ENCODE measurements around the gene PALLD. TPM values are rescaled to one million over a fixed set of nuclear protein-coding genes. Genes with fewer than 3 reads are reported as not detected.

The PALLD gene
- total RNA-seq, 2 donors from 2014 or later, result 92.7 to 138 TPM

GRCh38 chr4:168839758-168840391, 343.0 kb downstream of the PALLD start:
- intact Hi-C loops (cut with DNase I, micrococcal nuclease), result no loop called here
- ATAC-seq (peak; percentile 51), DNase-seq (no peak)

GRCh38 chr4:168840392-168840763, 343.5 kb downstream of the PALLD start:
- no peak for DNase-seq
- intact Hi-C loops (cut with DNase I, micrococcal nuclease), result no loop called here
- no peak for ATAC-seq

GRCh38 chr4:168841000-168841671, 344.3 kb downstream of the PALLD start:
- intact Hi-C loops (cut with DNase I, micrococcal nuclease), result no loop called here
- ATAC-seq (peak; percentile 58), DNase-seq (peak in 1 of 2 donors; percentile 20)

GRCh38 chr4:168841672-168842019, 344.8 kb downstream of the PALLD start:
- intact Hi-C loops (cut with DNase I, micrococcal nuclease), result no loop called here
- ATAC-seq (peak; percentile 34), DNase-seq (no peak)

GRCh38 chr4:168842186-168842585, 345.3 kb downstream of the PALLD start:
- no peak for ATAC-seq
- no peak for DNase-seq
- intact Hi-C loops (cut with DNase I, micrococcal nuclease), result no loop called here

DNA sequence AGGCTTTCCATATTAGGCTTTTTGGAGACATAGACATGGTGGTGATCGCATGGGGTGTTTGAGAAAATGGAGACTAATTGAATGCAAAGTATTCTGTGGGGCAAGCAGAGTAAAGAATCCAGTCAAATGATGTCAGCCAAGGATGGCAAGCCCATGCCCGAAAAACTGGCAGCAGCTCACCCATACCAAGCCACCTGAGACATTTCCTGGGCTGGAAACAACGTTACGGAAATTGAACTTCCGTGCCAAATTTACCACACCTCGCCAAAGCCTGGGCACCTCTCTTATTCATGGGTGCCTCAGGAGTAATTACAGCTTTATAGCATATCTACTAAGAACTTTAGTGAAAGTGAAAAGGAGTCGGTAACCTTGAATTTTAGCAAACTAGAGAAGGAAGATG, 346.8 kb downstream of the PALLD start:
- DNase-seq (no peak), ATAC-seq (no peak)
- intact Hi-C loops (cut with DNase I, micrococcal nuclease), result no loop called here

DNA sequence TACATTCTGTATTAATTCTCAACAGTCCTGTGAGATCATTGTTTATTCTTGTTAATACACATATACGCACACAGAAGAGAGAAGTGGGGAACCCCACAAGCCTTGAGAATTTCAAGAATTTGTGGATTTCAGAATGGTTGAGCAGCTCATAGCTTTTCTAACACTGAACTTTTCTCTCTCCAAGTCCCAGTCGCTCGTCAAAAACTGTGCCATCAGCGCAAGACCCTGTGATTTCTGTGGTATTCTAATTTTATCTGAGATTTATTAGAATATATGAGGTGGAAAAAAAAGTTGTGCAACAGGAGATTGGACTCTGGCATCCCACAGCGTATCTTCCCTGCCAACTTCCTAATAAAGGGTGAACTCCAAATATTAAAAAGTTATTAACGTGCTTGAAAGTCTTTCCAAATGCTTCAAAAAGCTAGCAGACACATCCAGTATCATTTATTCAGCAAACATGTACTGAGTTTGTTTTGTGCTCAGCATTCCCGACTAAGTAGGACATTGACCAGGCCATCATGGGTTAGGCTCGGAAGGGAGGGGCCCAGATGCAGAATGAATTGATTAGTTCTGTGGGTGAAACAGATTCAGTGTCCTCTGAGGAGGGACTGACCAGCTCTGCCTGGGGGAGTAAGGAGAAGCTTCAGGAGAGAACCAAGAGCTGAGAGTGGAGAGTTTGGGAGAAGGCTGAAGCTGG, 347.6 kb downstream of the PALLD start:
- no peak for ATAC-seq

GRCh38 chr4:168845897-168846296, 349.0 kb downstream of the PALLD start:
- no peak for ATAC-seq
- intact Hi-C loops (cut with DNase I, micrococcal nuclease), result no loop called here
- no peak for DNase-seq

More for the DNA sequence above, 347.6 kb downstream of the PALLD start:
- intact Hi-C loops (cut with DNase I, micrococcal nuclease), result no loop called here
- no peak for DNase-seq

- DNase-seq (no peak), ATAC-seq (no peak)
- intact Hi-C loops (cut with DNase I, micrococcal nuclease), result no loop called here
Measured at GRCh38 chr4:168846414-168846813, 349.6 kb downstream of the PALLD start.

- no peak for DNase-seq
- peak; percentile 71 for ATAC-seq
- intact Hi-C loops (cut with DNase I, micrococcal nuclease), result no loop called here
Measured at GRCh38 chr4:168847771-168848502, 351.1 kb downstream of the PALLD start.

- intact Hi-C loops (cut with DNase I, micrococcal nuclease), result no loop called here
- ATAC-seq (no peak), DNase-seq (no peak)
Measured at GRCh38 chr4:168849030-168849675, 352.3 kb downstream of the PALLD start.

- intact Hi-C loops (cut with DNase I, micrococcal nuclease), result no loop called here
- ATAC-seq, result no peak
- DNase-seq, result no peak
Measured at GRCh38 chr4:168849997-168850396, 353.1 kb downstream of the PALLD start.

DNA sequence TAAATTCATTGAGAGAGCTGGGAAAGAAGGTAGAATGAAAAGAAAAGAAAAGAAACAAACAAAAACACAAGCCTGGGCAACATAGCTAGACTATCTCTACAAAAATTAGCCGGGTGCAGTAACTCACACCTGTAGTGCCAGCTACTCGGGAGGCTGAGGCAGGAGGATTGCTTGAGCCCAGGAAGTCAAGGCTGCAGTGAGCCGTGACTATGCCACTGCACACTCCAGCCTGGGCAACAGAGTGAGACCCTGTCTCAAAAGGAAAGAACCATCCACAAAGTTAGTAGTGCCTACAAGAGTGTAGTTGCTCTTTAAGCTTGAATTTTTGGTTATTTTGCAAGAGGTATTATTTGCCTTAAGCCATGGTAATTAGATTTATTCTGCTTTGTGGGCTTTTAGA, 355.5 kb downstream of the PALLD start:
- no peak for ATAC-seq
- DNase-seq, result no peak
- intact Hi-C loops (cut with DNase I, micrococcal nuclease), result no loop called here

- intact Hi-C loops (cut with DNase I, micrococcal nuclease), result no loop called here
- ATAC-seq (no peak), DNase-seq (no peak)
Measured at GRCh38 chr4:168852933-168853713, 356.3 kb downstream of the PALLD start.

DNA sequence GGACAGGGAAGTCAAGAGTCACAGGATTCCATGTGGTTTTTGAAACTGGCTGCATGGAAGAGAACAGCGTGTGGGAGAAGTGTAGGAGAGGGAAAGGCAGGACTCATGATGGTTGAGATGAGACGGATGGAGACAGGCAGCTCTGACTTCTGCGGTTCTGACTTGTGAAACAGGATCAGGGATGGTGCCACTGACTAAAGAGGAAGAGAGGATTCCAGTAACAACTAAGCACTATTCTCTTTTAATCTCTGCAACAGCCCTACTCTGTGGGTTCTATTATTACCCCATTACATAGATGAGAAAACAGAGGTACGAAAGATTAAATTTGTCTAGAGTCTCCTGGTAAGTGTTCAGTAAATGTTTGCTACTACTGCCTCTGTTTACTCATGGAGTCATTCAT, 356.9 kb downstream of the PALLD start:
- ATAC-seq (no peak), DNase-seq (no peak)
- intact Hi-C loops (cut with DNase I, micrococcal nuclease), result no loop called here

DNA sequence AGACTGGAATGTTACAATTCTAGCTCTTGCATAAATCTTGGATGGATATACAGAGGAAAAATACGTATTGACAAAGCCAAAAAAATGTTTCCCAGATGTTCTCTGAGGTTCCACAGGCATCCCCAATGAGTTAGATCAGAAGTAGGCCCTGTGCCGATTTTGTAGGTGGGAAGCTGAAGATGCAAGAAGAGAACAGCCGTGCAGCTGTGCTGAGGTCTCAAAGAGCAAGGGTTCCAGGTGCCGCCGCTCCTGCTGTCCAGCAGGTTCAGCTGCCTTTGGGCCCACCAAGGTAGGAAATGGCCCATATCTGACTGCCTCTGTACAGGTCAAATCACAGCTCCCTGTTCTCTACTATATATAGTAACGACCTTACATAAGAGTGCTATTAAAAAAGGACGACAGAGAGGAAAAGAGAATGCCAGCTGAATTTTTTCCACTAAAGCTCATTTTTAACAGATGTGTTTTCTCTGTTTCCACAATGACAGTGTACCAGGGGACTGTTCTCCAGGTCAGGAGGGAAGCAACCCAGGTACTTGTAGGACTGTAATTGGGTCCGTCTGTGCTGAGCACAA, 357.6 kb downstream of the PALLD start:
- no peak for DNase-seq

GRCh38 chr4:168856312-168856711, 359.5 kb downstream of the PALLD start:
- intact Hi-C loops (cut with DNase I, micrococcal nuclease), result no loop called here
- DNase-seq (no peak), ATAC-seq (no peak)

More for the DNA sequence above, 357.6 kb downstream of the PALLD start:
- intact Hi-C loops (cut with DNase I, micrococcal nuclease), result no loop called here
- no peak for ATAC-seq

DNA sequence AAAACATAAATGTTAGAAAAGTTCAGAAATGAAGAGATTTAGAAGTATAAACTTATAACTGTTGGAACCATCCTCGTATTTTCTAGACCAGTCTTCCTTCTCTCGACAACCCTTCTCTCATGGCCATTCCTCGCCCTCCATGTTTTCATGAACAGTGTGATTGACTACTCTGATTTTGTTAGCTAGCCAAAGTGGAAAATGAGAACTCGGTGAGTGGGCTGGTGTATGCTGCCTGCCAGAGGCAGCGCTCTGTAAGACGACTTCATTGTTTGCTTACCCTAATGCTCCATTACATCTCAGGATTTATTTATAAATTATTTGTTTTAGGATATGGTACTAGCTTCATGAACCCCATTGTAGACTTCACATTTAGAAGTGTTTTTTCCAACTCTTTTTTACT, 360.2 kb downstream of the PALLD start:
- DNase-seq (no peak), ATAC-seq (no peak)
- intact Hi-C loops (cut with DNase I, micrococcal nuclease), result no loop called here
